HepG2 (cell line): ENCODE data around the gene PRMT5. TPM values are rescaled to one million over a fixed set of nuclear protein-coding genes. Genes with fewer than 3 reads are reported as not detected.

Experiments
- ATAC-seq: fragments of 200-7000 bp; cut with Tn5 transposase; 3 replicates; pipeline ENCODE4 v1.9.1; 2020; ENCODE audit warnings: mild to moderate bottlenecking, moderate library complexity
- BruUV-seq: library from RNA; stranded (reverse); fragments of 400-500 nt; replicated peaks from 2 replicates; lab custom pipeline; 2021; lab: Mats Ljungman, UMichigan
- CTCF ChIA-PET: fragments of 300-600 bp; formaldehyde crosslinking; extraction: SDS; loops from one replicate; lab custom pipeline; 2021; ENCODE audit warnings: low total read pairs, inconsistent platforms, low intra/inter-chr PET ratio; lab: Yijun Ruan, JAX
- POLR2A ChIA-PET: fragments of 350-600 bp; sonication (Branson Sonifier 250); formaldehyde crosslinking; loops from one replicate; lab custom pipeline; 2020; ENCODE audit warnings: antibody characterized with exemption, inconsistent platforms; lab: Yijun Ruan, JAX
- DNase-seq: peaks from one replicate; pipeline ENCODE4 v3.0.0-alpha.2; 2015; ENCODE audit warnings: low spot score
- FAIRE-seq: peaks from 3 replicates; lab custom pipeline; 2011; peaks lifted over from hg19 to GRCh38; lab: Jason Lieb, UNC
- H2AFZ ChIP-seq: one replicate; pipeline ENCODE4 v1.6.1; 2011; ENCODE audit warnings: low read length, inconsistent platforms
- H3K27ac ChIP-seq: fragments of 300-600 bp; 3 replicates; pipeline ENCODE4 v1.8.0; 2011; ENCODE audit warnings: mixed run types, mild to moderate bottlenecking, mixed read lengths, low read length, inconsistent platforms; ENCODE audit not compliant: insufficient read depth; ENCODE audit errors: extremely low read length
- H3K27me3 ChIP-seq, 2 experiments: fragments of 200-600 bp in 1 of 2; 2 replicates in 1 of 2; 3 replicates in 1 of 2; pipeline versions ENCODE4 v1.6.0 to v1.8.0; 2011; ENCODE audit warnings: low read length in 2 of 2, mild to moderate bottlenecking in 2 of 2, moderate library complexity in 2 of 2, inconsistent platforms in 1 of 2; ENCODE audit not compliant: insufficient read depth in 2 of 2, control insufficient read depth in 1 of 2
- H3K36me3 ChIP-seq, 2 experiments: fragments of 200-600 bp in 1 of 2; replicated peaks in 1 of 2; 2 replicates in 1 of 2; 3 replicates in 1 of 2; pipeline versions ENCODE4 v1.5.1 to v1.8.0; 2011; ENCODE audit warnings: low read length in 2 of 2, inconsistent platforms in 1 of 2; ENCODE audit not compliant: insufficient read depth in 2 of 2, control insufficient read depth in 1 of 2
- H3K4me1 ChIP-seq: 2 replicates; pipeline ENCODE4 v1.5.1; 2012; ENCODE audit warnings: low read length, inconsistent platforms; ENCODE audit not compliant: insufficient read depth
- H3K4me2 ChIP-seq: 2 replicates; pipeline ENCODE4 v1.6.0; 2011; ENCODE audit warnings: low read depth, low read length, inconsistent platforms
- H3K4me3 ChIP-seq, 3 experiments: fragments of 200-600 bp in 1 of 3; sonication (generic), shearing (Covaris generic) in 1 of 3; replicated peaks in 1 of 3; 2 replicates each; pipeline ENCODE4 v1.5.1; 2011 to 2016; ENCODE audit warnings: low read length in 3 of 3, inconsistent platforms in 2 of 3, low read depth in 2 of 3, mild to moderate bottlenecking in 2 of 3, control low read depth in 1 of 3, mixed read lengths in 1 of 3; ENCODE audit not compliant: insufficient read depth in 1 of 3
- H3K79me2 ChIP-seq: one replicate; pipeline ENCODE4 v1.6.1; 2011; ENCODE audit warnings: low read length, inconsistent platforms; ENCODE audit not compliant: insufficient read depth
- H3K9ac ChIP-seq: 2 replicates; pipeline ENCODE4 v1.6.0; 2011; ENCODE audit warnings: mild to moderate bottlenecking, low read depth, low read length, inconsistent platforms; ENCODE audit not compliant: insufficient read depth
- H3K9me3 ChIP-seq: 2 replicates; pipeline ENCODE4 v1.5.1; 2012; ENCODE audit warnings: mild to moderate bottlenecking, low read length
- H4K20me1 ChIP-seq: 2 replicates; pipeline ENCODE4 v1.6.0; 2011; ENCODE audit warnings: inconsistent platforms, mild to moderate bottlenecking, low read length, moderate library complexity; ENCODE audit not compliant: insufficient read depth
- ARID5B ChIP-seq: IDR thresholded peaks from 2 replicates; pipeline ENCODE4 v1.4.0; 2020; ENCODE audit warnings: mild to moderate bottlenecking, missing genetic modification reagents
- ELF3 ChIP-seq: IDR thresholded peaks from 2 replicates; pipeline ENCODE4 v1.6.1; 2016; ENCODE audit warnings: missing genetic modification reagents, missing compliant biosample characterization
- FOXO4 ChIP-seq: sonication (generic); formaldehyde crosslinking; conservative IDR thresholded peaks from 2 replicates; pipeline ENCODE4 v1.8.1; 2023; ENCODE audit warnings: missing genetic modification reagents
- GPN1 ChIP-seq: sonication (generic); formaldehyde crosslinking; IDR thresholded peaks from 2 replicates; pipeline ENCODE4 v1.5.1; 2020; ENCODE audit warnings: missing genetic modification reagents, borderline replicate concordance
- HINFP ChIP-seq: sonication (generic); formaldehyde crosslinking; IDR thresholded peaks from 2 replicates; pipeline ENCODE4 v1.4.0; 2020; ENCODE audit warnings: low read depth, mild to moderate bottlenecking, missing genetic modification reagents
- KDM5B ChIP-seq: sonication (generic); formaldehyde crosslinking; IDR thresholded peaks from 2 replicates; pipeline ENCODE4 v1.4.0; 2020; ENCODE audit warnings: missing genetic modification reagents, mild to moderate bottlenecking, borderline replicate concordance
- MATR3 ChIP-seq: sonication (generic); formaldehyde crosslinking; IDR thresholded peaks from 2 replicates; pipeline ENCODE4 v1.4.0; 2020; ENCODE audit warnings: missing genetic modification reagents
- NFRKB ChIP-seq: fragments of 450-650 bp; IDR thresholded peaks from 2 replicates; pipeline ENCODE4 v1.6.1; 2017
- RFXAP ChIP-seq: sonication (generic); formaldehyde crosslinking; IDR thresholded peaks from 2 replicates; pipeline ENCODE4 v1.4.0; 2020; ENCODE audit warnings: missing genetic modification reagents, borderline replicate concordance
- RXRB ChIP-seq: IDR thresholded peaks from 2 replicates; pipeline ENCODE4 v1.6.1; 2016; ENCODE audit warnings: borderline replicate concordance, missing genetic modification reagents, missing compliant biosample characterization
- TERF1 ChIP-seq: sonication (generic); formaldehyde crosslinking; IDR thresholded peaks from 2 replicates; pipeline ENCODE4 v1.8.0; 2022; ENCODE audit warnings: mild to moderate bottlenecking, missing genetic modification reagents, moderate library complexity
- ZFP36L1 ChIP-seq: sonication (generic); formaldehyde crosslinking; IDR thresholded peaks from 2 replicates; pipeline ENCODE4 v1.8.0; 2022; ENCODE audit warnings: mild to moderate bottlenecking, missing genetic modification reagents, moderate library complexity
- ZXDC ChIP-seq: sonication (generic); formaldehyde crosslinking; IDR thresholded peaks from 2 replicates; pipeline ENCODE4 v1.5.0; 2020; ENCODE audit warnings: mild to moderate bottlenecking, missing genetic modification reagents
- WGBS: methylation state at CpG from one replicate; pipeline ENCODE4 v1.1.6; 2017; ENCODE audit warnings: low lambda C conversion rate; 5-methylcytosine and 5-hydroxymethylcytosine counted together
- in situ Hi-C: cut with HindIII; loops from 2 replicates; pipeline ENCODE4 v1.10.0; 2017; ENCODE audit warnings: low pct_unique_long_range_greater_than_20kb; ENCODE audit not compliant: extremely low pct_ligation_motif_present
- intact Hi-C: fragments of 100-400 bp; cut with micrococcal nuclease; formaldehyde crosslinking; loops from one replicate; pipeline ENCODE4 v1.10.0; 2022; ENCODE audit not compliant: unreplicated experiment
- polyA plus RNA-seq, 8 experiments: library from polyadenylated mRNA; depleted of rRNA in 3 of 8; stranded (reverse) in 7 of 8; unstranded in 1 of 8; fragments of >200 nt; fragmentation: Illumina TruSeq in 4 of 8; extraction: Trizol in 4 of 8; gene quantifications; 2 replicates each; pipeline versions ENCODE4 v1.2.1 to v1.2.3, GENCODE V29; 2011 to 2016; ENCODE audit warnings: low read depth in 4 of 8, missing spikeins in 1 of 8, mixed read lengths in 1 of 8; ENCODE audit not compliant: insufficient read depth in 1 of 8
- total RNA-seq, 5 experiments: library from RNA; depleted of rRNA; stranded (reverse); fragments of >200 nt; fragmentation: Illumina TruSeq; extraction: Trizol; gene quantifications; 2 replicates each; pipeline ENCODE4 v1.2.3, GENCODE V29; 2016; ENCODE audit warnings: low read depth in 1 of 5

PRMT5 gene
- total and polyA plus RNA-seq, 2 of the 13 experiments (the other 11 are each of a cell fraction or from before 2014, with no cell fraction given) = 210 to 354 TPM

GRCh38 chr14:22939684-22940083 lies 10.5 kb upstream of the PRMT5 start:
- ATAC-seq (no peak), DNase-seq (no peak), FAIRE-seq (no peak)
- ChIA-PET POLR2A (interaction anchor here (3.6 kb wide), 1 partner anchor 43 kb away, joined by 13 read pairs; the partner anchor contains the start of gene AJUBA), CTCF (interaction anchor here (2.0 to 2.4 kb wide), 2 partner anchors 34 to 44 kb away, joined by 7 to 23 read pairs; partner anchors contain the start of gene AJUBA)
- Histone ChIP-seq H3K79me2 (no peaks in the 10 kb centered on the region), H4K20me1 (no peaks in the 10 kb centered on the region), H3K4me2 (no peak overlapping the region), H3K9me3 (no peaks in the 10 kb centered on the region), H3K27me3 (no peaks in the 10 kb centered on the region), H3K27ac (no peak overlapping the region), H3K36me3 (peaks cover 0 to 3% of the 10 kb centered on the region in 2 experiments; a peak in 1 of 5 replicates), H2AFZ (no peak overlapping the region), H3K9ac (no peak overlapping the region), H3K4me3 (no peak overlapping the region), H3K4me1 (no peaks in the 10 kb centered on the region)
- in situ Hi-C loops (no loop called here), intact Hi-C loops (loop anchor here (2.0 kb wide), 1 partner anchor 15 kb away; no protein-coding TSS in a partner anchor)
- WGBS = 96% methylated on average over 4 of the region's 4 CpGs
- TF ChIP-seq ZFP36L1 (CRISPR knock-in tag) (no peak), NFRKB (no peak), GPN1 (CRISPR knock-in tag) (no peak), MATR3 (no peak), ELF3 (CRISPR knock-in tag) (no peak), RFXAP (no peak), ZXDC (CRISPR knock-in tag) (no peak), KDM5B (no peak), HINFP (CRISPR knock-in tag) (no peak), RXRB (no peak), TERF1 (no peak), ARID5B (CRISPR knock-in tag) (no peak), FOXO4 (CRISPR knock-in tag) (no peak)
- BruUV-seq = no TSS peak
